Calu3 (cell line): ENCODE measurements around the gene SENP8. TPM values are rescaled to one million over a fixed set of nuclear protein-coding genes. Genes with fewer than 3 reads are reported as not detected.
A peak's percentile ranks its signal among the peaks of the same experiment; 100 is the strongest.

ENCODE experiments used
- BruUV-seq: library from RNA; stranded (reverse); fragments of 400-500 nt; replicated peaks from 2 replicates; lab custom pipeline; 2021; lab: Mats Ljungman, UMichigan
- CTCF ChIA-PET: fragments of 300-600 bp; sonication (Branson Sonifier 250); formaldehyde crosslinking; loops from one replicate; lab custom pipeline; 2022; ENCODE audit warnings: antibody characterized with exemption; lab: Charles Lee
- DNase-seq: peaks from one replicate; pipeline ENCODE4 v3.0.0; 2022
- H3K27ac Mint-ChIP-seq: one replicate; pipeline ENCODE4 v1.8.0; 2022; ENCODE audit warnings: mixed read lengths; ENCODE audit not compliant: unreplicated experiment
- H3K27me3 Mint-ChIP-seq: one replicate; pipeline ENCODE4 v1.8.0; 2022; ENCODE audit warnings: mixed read lengths; ENCODE audit not compliant: unreplicated experiment
- H3K36me3 Mint-ChIP-seq: one replicate; pipeline ENCODE4 v1.8.0; 2022; ENCODE audit warnings: mild to moderate bottlenecking, moderate library complexity, mixed read lengths; ENCODE audit not compliant: insufficient read depth, unreplicated experiment
- H3K4me1 Mint-ChIP-seq: one replicate; pipeline ENCODE4 v1.8.0; 2022; ENCODE audit warnings: mild to moderate bottlenecking, low read depth, mixed read lengths; ENCODE audit not compliant: unreplicated experiment
- H3K4me3 Mint-ChIP-seq: one replicate; pipeline ENCODE4 v1.8.0; 2022; ENCODE audit warnings: mild to moderate bottlenecking, low read depth, moderate library complexity, mixed read lengths; ENCODE audit not compliant: unreplicated experiment
- H3K9me3 Mint-ChIP-seq: one replicate; pipeline ENCODE4 v1.8.0; 2022; ENCODE audit warnings: low read depth, mixed read lengths; ENCODE audit not compliant: unreplicated experiment
- intact Hi-C: fragments of 100-400 bp; cut with micrococcal nuclease; formaldehyde crosslinking; loops from one replicate; pipeline ENCODE4 v1.10.0; 2022; ENCODE audit not compliant: unreplicated experiment
- total RNA-seq: library from RNA; stranded (reverse); gene quantifications from 2 replicates; pipeline ENCODE4 v1.2.3, GENCODE V29; 2022
- TF ChIP-seq, protein P1 (sequence below): fragments of 200-600 bp; IDR thresholded peaks from one replicate; pipeline ENCODE4 v1.8.0; 2022; ENCODE audit warnings: antibody characterized with exemption; ENCODE audit not compliant: unreplicated experiment

SENP8 gene
- total RNA-seq, 1 experiment from 2014 or later: 3.6 TPM

DNA sequence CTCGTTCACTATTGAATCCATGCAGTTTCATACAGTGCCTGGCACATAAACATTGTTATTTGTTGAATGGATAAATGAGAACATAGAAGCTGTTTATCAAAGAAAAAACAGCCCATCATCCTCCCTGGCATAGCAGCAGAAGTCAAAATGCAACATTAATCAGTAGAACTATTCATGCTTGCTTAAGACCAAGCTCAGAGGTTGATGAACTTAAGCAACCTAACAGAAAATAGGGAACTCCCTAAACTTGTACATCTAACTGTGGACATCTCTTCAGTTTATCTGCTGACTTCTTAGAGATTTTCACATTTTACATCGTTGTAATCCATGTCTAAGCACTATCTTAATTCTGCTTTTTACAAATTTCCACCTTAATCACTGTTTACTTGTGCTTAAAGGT lies 29.2 kb downstream of the SENP8 start:
- Mint-ChIP-seq H3K9me3 (no peaks in the 10 kb centered on the region), H3K4me3 (no peak overlapping the region), H3K36me3 (no peaks in the 10 kb centered on the region), H3K27ac (no peak overlapping the region), H3K27me3 (no peaks in the 10 kb centered on the region), H3K4me1 (no peaks in the 10 kb centered on the region)
- CTCF ChIA-PET: interaction anchor here (0.6 kb wide), 1 partner anchor 36 kb away, joined by 3 read pairs; no protein-coding TSS in a partner anchor
- TF ChIP-seq, protein P1, sequence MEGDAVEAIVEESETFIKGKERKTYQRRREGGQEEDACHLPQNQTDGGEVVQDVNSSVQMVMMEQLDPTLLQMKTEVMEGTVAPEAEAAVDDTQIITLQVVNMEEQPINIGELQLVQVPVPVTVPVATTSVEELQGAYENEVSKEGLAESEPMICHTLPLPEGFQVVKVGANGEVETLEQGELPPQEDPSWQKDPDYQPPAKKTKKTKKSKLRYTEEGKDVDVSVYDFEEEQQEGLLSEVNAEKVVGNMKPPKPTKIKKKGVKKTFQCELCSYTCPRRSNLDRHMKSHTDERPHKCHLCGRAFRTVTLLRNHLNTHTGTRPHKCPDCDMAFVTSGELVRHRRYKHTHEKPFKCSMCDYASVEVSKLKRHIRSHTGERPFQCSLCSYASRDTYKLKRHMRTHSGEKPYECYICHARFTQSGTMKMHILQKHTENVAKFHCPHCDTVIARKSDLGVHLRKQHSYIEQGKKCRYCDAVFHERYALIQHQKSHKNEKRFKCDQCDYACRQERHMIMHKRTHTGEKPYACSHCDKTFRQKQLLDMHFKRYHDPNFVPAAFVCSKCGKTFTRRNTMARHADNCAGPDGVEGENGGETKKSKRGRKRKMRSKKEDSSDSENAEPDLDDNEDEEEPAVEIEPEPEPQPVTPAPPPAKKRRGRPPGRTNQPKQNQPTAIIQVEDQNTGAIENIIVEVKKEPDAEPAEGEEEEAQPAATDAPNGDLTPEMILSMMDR: no peak
- no peak for DNase-seq
- no TSS peak for BruUV-seq
- intact Hi-C loops: no loop called here

DNA sequence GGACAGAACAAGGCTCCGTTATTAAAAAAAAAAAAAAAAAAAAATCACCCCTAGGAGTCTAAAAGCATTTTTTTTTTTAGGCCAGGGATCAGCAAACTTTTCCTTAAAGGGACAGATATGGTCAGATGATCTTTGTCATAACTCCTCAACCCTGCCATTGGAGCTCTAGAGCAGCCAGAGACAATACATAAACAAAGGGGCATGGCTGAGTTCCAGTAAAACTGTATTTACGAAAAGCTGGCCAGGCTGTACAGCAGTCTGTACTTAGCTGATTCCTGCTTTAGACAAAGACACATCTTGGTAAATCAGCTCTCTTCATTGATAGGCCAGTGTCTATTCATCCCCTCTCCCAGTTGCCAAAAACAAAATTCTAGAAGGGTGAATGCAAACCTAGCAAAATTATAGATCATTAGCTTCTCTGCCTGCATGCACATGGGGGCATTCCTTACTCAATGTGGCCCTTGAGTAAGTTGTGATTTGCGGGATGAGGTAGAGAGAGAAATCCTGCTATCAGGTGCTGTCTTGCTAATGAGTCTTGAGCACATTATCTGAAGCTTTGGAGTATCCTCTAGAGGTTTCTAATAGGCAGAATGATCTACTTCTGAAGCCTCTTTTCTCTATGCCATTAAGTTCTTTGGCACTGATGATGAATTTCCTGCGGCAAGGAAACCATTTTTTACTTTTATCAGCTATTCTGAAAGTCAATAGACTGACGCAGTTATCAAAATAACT lies 35.2 kb downstream of the SENP8 start:
- no peak overlapping the region for H3K27ac Mint-ChIP-seq
- intact Hi-C loops: loop anchor here (10.0 kb wide), 3 partner anchors 109 to 709 kb away; no protein-coding TSS in a partner anchor

DNA sequence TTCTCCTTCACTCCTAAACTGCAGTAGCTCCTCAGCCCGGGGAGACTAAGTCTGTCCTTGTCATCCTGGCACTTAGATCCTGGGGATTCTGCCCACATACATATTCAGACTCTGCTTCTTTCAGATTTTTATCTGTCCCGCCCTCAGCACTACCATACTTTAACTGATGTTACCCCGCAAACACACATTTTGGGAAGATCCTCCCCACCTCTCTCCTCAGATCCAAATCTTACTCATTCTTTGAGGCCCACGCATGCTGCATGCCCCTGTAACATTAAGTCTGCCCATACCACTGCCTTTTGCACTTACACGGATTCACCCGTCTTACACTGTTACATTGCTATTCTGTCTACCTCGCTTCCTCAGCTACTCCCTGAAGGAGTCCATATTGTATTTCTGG lies 36.1 kb downstream of the SENP8 start:
- intact Hi-C loops: loop anchor here (2.0 to 10.0 kb wide), 4 partner anchors 110 to 710 kb away; no protein-coding TSS in a partner anchor
- Mint-ChIP-seq H3K27me3 (no peaks in the 10 kb centered on the region), H3K27ac (no peak overlapping the region), H3K36me3 (peaks cover 15% of the 10 kb centered on the region), H3K4me3 (no peak overlapping the region), H3K4me1 (peaks cover 22% of the 10 kb centered on the region), H3K9me3 (no peaks in the 10 kb centered on the region)
- CTCF ChIA-PET: no interaction called here
- TF ChIP-seq, protein P1: no peak
- no TSS peak for BruUV-seq
- no peak for DNase-seq

More for the DNA sequence above, 35.2 kb downstream of the SENP8 start:
- CTCF ChIA-PET: interaction anchor here (0.5 to 1.2 kb wide), 4 partner anchors 17 to 223 kb away, joined by 3 to 7 read pairs (median 4); no protein-coding TSS in a partner anchor
- Mint-ChIP-seq H3K9me3 (no peaks in the 10 kb centered on the region), H3K36me3 (peaks cover 15% of the 10 kb centered on the region), H3K4me3 (no peak overlapping the region), H3K27me3 (no peaks in the 10 kb centered on the region), H3K4me1 (peaks cover 22% of the 10 kb centered on the region)
- DNase-seq: no peak
- TF ChIP-seq, protein P1: no peak
- no TSS peak for BruUV-seq

GRCh38 chr15:72155003-72155621 lies 36.9 kb downstream of the SENP8 start:
- DNase-seq: peak; percentile 94
- CTCF ChIA-PET: interaction anchor here (1.0 to 2.6 kb wide), 3 partner anchors 41 to 411 kb away, joined by 4 to 23 read pairs (median 16); no protein-coding TSS in a partner anchor
- peak overlapping the region; percentile 63 for H3K27ac Mint-ChIP-seq

More at GRCh38 chr15:72155003-72155621, 36.9 kb downstream of the SENP8 start:
- no peaks in the 10 kb centered on the region for H3K27me3 Mint-ChIP-seq
- no TSS peak for BruUV-seq
- intact Hi-C loops: loop anchor here (1.0 to 10.0 kb wide), 5 partner anchors 110 to 710 kb away; no protein-coding TSS in a partner anchor
- peak overlapping the region; percentile 79 for H3K4me3 Mint-ChIP-seq
- H3K4me1 Mint-ChIP-seq: peaks cover 22% of the 10 kb centered on the region
- TF ChIP-seq, protein P1: no peak
- H3K9me3 Mint-ChIP-seq: no peaks in the 10 kb centered on the region
- peaks cover 15% of the 10 kb centered on the region for H3K36me3 Mint-ChIP-seq
